HepG2 (cell line): ENCODE results near the gene CD83. TPM values are rescaled to one million over a fixed set of nuclear protein-coding genes. Genes with fewer than 3 reads are reported as not detected.

Experiments
- ATAC-seq: fragments of 200-7000 bp; cut with Tn5 transposase; 3 replicates; pipeline ENCODE4 v1.9.1; 2020; ENCODE audit warnings: mild to moderate bottlenecking, moderate library complexity
- BruUV-seq: library from RNA; stranded (reverse); fragments of 400-500 nt; replicated peaks from 2 replicates; lab custom pipeline; 2021; lab: Mats Ljungman, UMichigan
- CTCF ChIA-PET: fragments of 300-600 bp; formaldehyde crosslinking; extraction: SDS; loops from one replicate; lab custom pipeline; 2021; ENCODE audit warnings: low total read pairs, inconsistent platforms, low intra/inter-chr PET ratio; lab: Yijun Ruan, JAX
- POLR2A ChIA-PET: fragments of 350-600 bp; sonication (Branson Sonifier 250); formaldehyde crosslinking; loops from one replicate; lab custom pipeline; 2020; ENCODE audit warnings: antibody characterized with exemption, inconsistent platforms; lab: Yijun Ruan, JAX
- DNase-seq: peaks from one replicate; pipeline ENCODE4 v3.0.0-alpha.2; 2015; ENCODE audit warnings: low spot score
- FAIRE-seq: peaks from 3 replicates; lab custom pipeline; 2011; peaks lifted over from hg19 to GRCh38; lab: Jason Lieb, UNC
- H2AFZ ChIP-seq: one replicate; pipeline ENCODE4 v1.6.1; 2011; ENCODE audit warnings: low read length, inconsistent platforms
- H3K27ac ChIP-seq: fragments of 300-600 bp; 3 replicates; pipeline ENCODE4 v1.8.0; 2011; ENCODE audit warnings: mixed run types, mild to moderate bottlenecking, mixed read lengths, low read length, inconsistent platforms; ENCODE audit not compliant: insufficient read depth; ENCODE audit errors: extremely low read length
- H3K27me3 ChIP-seq, 2 experiments: fragments of 200-600 bp in 1 of 2; 2 replicates in 1 of 2; 3 replicates in 1 of 2; pipeline versions ENCODE4 v1.6.0 to v1.8.0; 2011; ENCODE audit warnings: low read length in 2 of 2, mild to moderate bottlenecking in 2 of 2, moderate library complexity in 2 of 2, inconsistent platforms in 1 of 2; ENCODE audit not compliant: insufficient read depth in 2 of 2, control insufficient read depth in 1 of 2
- H3K36me3 ChIP-seq, 2 experiments: fragments of 200-600 bp in 1 of 2; replicated peaks in 1 of 2; 2 replicates in 1 of 2; 3 replicates in 1 of 2; pipeline versions ENCODE4 v1.5.1 to v1.8.0; 2011; ENCODE audit warnings: low read length in 2 of 2, inconsistent platforms in 1 of 2; ENCODE audit not compliant: insufficient read depth in 2 of 2, control insufficient read depth in 1 of 2
- H3K4me1 ChIP-seq: 2 replicates; pipeline ENCODE4 v1.5.1; 2012; ENCODE audit warnings: low read length, inconsistent platforms; ENCODE audit not compliant: insufficient read depth
- H3K4me2 ChIP-seq: 2 replicates; pipeline ENCODE4 v1.6.0; 2011; ENCODE audit warnings: low read depth, low read length, inconsistent platforms
- H3K4me3 ChIP-seq, 3 experiments: fragments of 200-600 bp in 1 of 3; sonication (generic), shearing (Covaris generic) in 1 of 3; replicated peaks in 1 of 3; 2 replicates each; pipeline ENCODE4 v1.5.1; 2011 to 2016; ENCODE audit warnings: low read length in 3 of 3, inconsistent platforms in 2 of 3, low read depth in 2 of 3, mild to moderate bottlenecking in 2 of 3, control low read depth in 1 of 3, mixed read lengths in 1 of 3; ENCODE audit not compliant: insufficient read depth in 1 of 3
- H3K79me2 ChIP-seq: one replicate; pipeline ENCODE4 v1.6.1; 2011; ENCODE audit warnings: low read length, inconsistent platforms; ENCODE audit not compliant: insufficient read depth
- H3K9ac ChIP-seq: 2 replicates; pipeline ENCODE4 v1.6.0; 2011; ENCODE audit warnings: mild to moderate bottlenecking, low read depth, low read length, inconsistent platforms; ENCODE audit not compliant: insufficient read depth
- H3K9me3 ChIP-seq: 2 replicates; pipeline ENCODE4 v1.5.1; 2012; ENCODE audit warnings: mild to moderate bottlenecking, low read length
- H4K20me1 ChIP-seq: 2 replicates; pipeline ENCODE4 v1.6.0; 2011; ENCODE audit warnings: inconsistent platforms, mild to moderate bottlenecking, low read length, moderate library complexity; ENCODE audit not compliant: insufficient read depth
- AKAP8 ChIP-seq: sonication (generic); formaldehyde crosslinking; IDR thresholded peaks from 2 replicates; pipeline ENCODE4 v1.5.1; 2020; ENCODE audit warnings: mild to moderate bottlenecking, missing genetic modification reagents
- ARNTL ChIP-seq: sonication (generic); formaldehyde crosslinking; IDR thresholded peaks from 2 replicates; pipeline ENCODE4 v1.4.0; 2020; ENCODE audit warnings: mild to moderate bottlenecking, missing genetic modification reagents
- HNRNPH1 ChIP-seq: fragments of 200-400 bp; formaldehyde crosslinking; optimal IDR thresholded peaks from 2 replicates; pipeline ENCODE3; 2017; ENCODE audit warnings: mild to moderate bottlenecking, low read depth, low read length
- IKZF1 ChIP-seq: fragments of 450-650 bp; IDR thresholded peaks from 2 replicates; pipeline ENCODE4 v1.7.1; 2016
- MBD4 ChIP-seq: IDR thresholded peaks from 2 replicates; pipeline ENCODE4 v1.6.1; 2012; ENCODE audit warnings: low read length, inconsistent platforms, borderline replicate concordance
- NRL ChIP-seq: sonication (generic); formaldehyde crosslinking; IDR thresholded peaks from 2 replicates; pipeline ENCODE4 v1.5.0; 2020; ENCODE audit warnings: missing genetic modification reagents, mild to moderate bottlenecking, moderate library complexity, borderline replicate concordance
- XRCC5 ChIP-seq: fragments of 200-400 bp; formaldehyde crosslinking; optimal IDR thresholded peaks from 2 replicates; pipeline ENCODE3; 2017; ENCODE audit warnings: mild to moderate bottlenecking, low read length
- ZBTB49 ChIP-seq: sonication (generic); formaldehyde crosslinking; IDR thresholded peaks from 2 replicates; pipeline ENCODE4 v1.4.0; 2020; ENCODE audit warnings: missing genetic modification reagents, borderline replicate concordance
- ZNF142 ChIP-seq: sonication (generic); formaldehyde crosslinking; IDR thresholded peaks from 2 replicates; pipeline ENCODE4 v1.4.0; 2020; ENCODE audit warnings: missing genetic modification reagents
- ZNF17 ChIP-seq: sonication (generic); formaldehyde crosslinking; IDR thresholded peaks from 2 replicates; pipeline ENCODE4 v1.5.0; 2020; ENCODE audit warnings: mild to moderate bottlenecking, missing genetic modification reagents
- ZNF598 ChIP-seq: sonication (generic); formaldehyde crosslinking; IDR thresholded peaks from 2 replicates; pipeline ENCODE4 v1.5.1; 2020; ENCODE audit warnings: mild to moderate bottlenecking, missing genetic modification reagents, borderline replicate concordance
- ZNF710 ChIP-seq: sonication (generic); formaldehyde crosslinking; IDR thresholded peaks from 2 replicates; pipeline ENCODE4 v1.5.0; 2020; ENCODE audit warnings: mild to moderate bottlenecking, missing genetic modification reagents, borderline replicate concordance
- ZNF724P ChIP-seq: sonication (generic); formaldehyde crosslinking; IDR thresholded peaks from 2 replicates; pipeline ENCODE4 v1.8.0; 2022; ENCODE audit warnings: missing genetic modification reagents, borderline replicate concordance
- WGBS: methylation state at CpG from one replicate; pipeline ENCODE4 v1.1.6; 2017; ENCODE audit warnings: low lambda C conversion rate; 5-methylcytosine and 5-hydroxymethylcytosine counted together
- in situ Hi-C: cut with HindIII; loops from 2 replicates; pipeline ENCODE4 v1.10.0; 2017; ENCODE audit warnings: low pct_unique_long_range_greater_than_20kb; ENCODE audit not compliant: extremely low pct_ligation_motif_present
- intact Hi-C: fragments of 100-400 bp; cut with micrococcal nuclease; formaldehyde crosslinking; loops from one replicate; pipeline ENCODE4 v1.10.0; 2022; ENCODE audit not compliant: unreplicated experiment
- polyA plus RNA-seq, 8 experiments: library from polyadenylated mRNA; depleted of rRNA in 3 of 8; stranded (reverse) in 7 of 8; unstranded in 1 of 8; fragments of >200 nt; fragmentation: Illumina TruSeq in 4 of 8; extraction: Trizol in 4 of 8; gene quantifications; 2 replicates each; pipeline versions ENCODE4 v1.2.1 to v1.2.3, GENCODE V29; 2011 to 2016; ENCODE audit warnings: low read depth in 4 of 8, missing spikeins in 1 of 8, mixed read lengths in 1 of 8; ENCODE audit not compliant: insufficient read depth in 1 of 8
- total RNA-seq, 5 experiments: library from RNA; depleted of rRNA; stranded (reverse); fragments of >200 nt; fragmentation: Illumina TruSeq; extraction: Trizol; gene quantifications; 2 replicates each; pipeline ENCODE4 v1.2.3, GENCODE V29; 2016; ENCODE audit warnings: low read depth in 1 of 5

The CD83 gene
- total and polyA plus RNA-seq, 2 of the 13 experiments (the other 11 are each of a cell fraction or from before 2014, with no cell fraction given): 0.46 to 2.3 TPM

GRCh38 chr6:14113976-14114375, 3.6 kb upstream of the CD83 start:
- H4K20me1 ChIP-seq: no peaks in the 10 kb centered on the region
- POLR2A ChIA-PET: no interaction called here
- H3K27me3 ChIP-seq: peaks cover under 1 to 11% of the 10 kb centered on the region in 2 experiments
- no peaks in the 10 kb centered on the region for H3K9me3 ChIP-seq
- BruUV-seq: no TSS peak
- H3K4me2 ChIP-seq: no peak overlapping the region
- intact Hi-C loops (no loop called here), in situ Hi-C loops (no loop called here)
- no peak for DNase-seq
- H3K4me3 ChIP-seq: no peak overlapping the region
- no peak overlapping the region for H3K27ac ChIP-seq
- no peak overlapping the region for H2AFZ ChIP-seq
- H3K9ac ChIP-seq: no peak overlapping the region
- no peak for ATAC-seq
- CTCF ChIA-PET: no interaction called here
- FAIRE-seq: no peak
- peaks cover 4% of the 10 kb centered on the region; the same call in 1 of the 2 replicates for H3K4me1 ChIP-seq
- no peaks in the 10 kb centered on the region for H3K36me3 ChIP-seq
- 6% methylated on average over 1 of the region's 1 CpG for WGBS
- no peaks in the 10 kb centered on the region for H3K79me2 ChIP-seq
- TF ChIP-seq HNRNPH1 (no peak), NRL (CRISPR knock-in tag) (no peak), AKAP8 (CRISPR knock-in tag) (no peak), MBD4 (no peak), ZNF724P (CRISPR knock-in tag) (no peak), ARNTL (CRISPR knock-in tag) (no peak), ZNF598 (CRISPR knock-in tag) (no peak), ZBTB49 (CRISPR knock-in tag) (no peak), XRCC5 (no peak), ZNF17 (CRISPR knock-in tag) (no peak), ZNF142 (CRISPR knock-in tag) (no peak), ZNF710 (CRISPR knock-in tag) (no peak), IKZF1 (no peak)
